HEK293 (cell line): ENCODE results near the gene HMCN1.

Experiments used
- CTCF ChIA-PET: fragments of 350-600 bp; formaldehyde crosslinking; extraction: SDS; loops from one replicate; lab custom pipeline; 2021; ENCODE audit warnings: antibody characterized with exemption; lab: Yijun Ruan, JAX
- POLR2A ChIA-PET: fragments of 300-600 bp; formaldehyde crosslinking; extraction: SDS; loops from one replicate; lab custom pipeline; 2020; ENCODE audit warnings: antibody characterized with exemption, inconsistent platforms; lab: Yijun Ruan, JAX
- H3K27ac ChIP-seq: fragments of 200-500 bp; sonication (Bioruptor generic); 2 replicates; pipeline ENCODE4 v1.5.1; 2014; ENCODE audit warnings: low read depth, low read length, control low read depth, inconsistent platforms; ENCODE audit errors: extremely low read depth
- H3K36me3 ChIP-seq, 2 experiments: fragments of 200-500 bp in 1 of 2; sonication (Bioruptor generic) in 1 of 2; 1 replicate in 1 of 2; 2 replicates in 1 of 2; pipeline ENCODE4 v1.5.1; 2014 to 2017; ENCODE audit warnings: inconsistent platforms in 2 of 2, low read length in 2 of 2; ENCODE audit not compliant: control insufficient read depth in 2 of 2, insufficient read depth in 1 of 2
- H3K4me1 ChIP-seq: fragments of 200-500 bp; sonication (Bioruptor generic); 2 replicates; pipeline ENCODE4 v1.5.1; 2014; ENCODE audit warnings: mild to moderate bottlenecking, low read length, inconsistent platforms; ENCODE audit not compliant: control insufficient read depth, insufficient read depth
- H3K4me3 ChIP-seq: 2 replicates; pipeline ENCODE4 v1.5.1; 2011; ENCODE audit warnings: low read depth, mild to moderate bottlenecking, control low read depth, low read length, moderate library complexity
- H3K9me3 ChIP-seq: fragments of 200-500 bp; sonication (Bioruptor generic); 2 replicates; pipeline ENCODE4 v1.5.1; 2014; ENCODE audit warnings: low read depth, low read length, inconsistent platforms; ENCODE audit not compliant: control insufficient read depth, insufficient read depth
- ATF2 ChIP-seq: fragments of 450-650 bp; formaldehyde crosslinking; IDR thresholded peaks from 2 replicates; pipeline ENCODE4 v1.5.1; 2016; ENCODE audit warnings: missing biosample characterization, missing genetic modification characterization, low read depth
- PRDM10 ChIP-seq: fragments of 450-650 bp; formaldehyde crosslinking; IDR thresholded peaks from 2 replicates; pipeline ENCODE4 v1.5.1; 2016; ENCODE audit warnings: missing biosample characterization, missing genetic modification characterization
- SCRT1 ChIP-seq: fragments of 450-650 bp; formaldehyde crosslinking; IDR thresholded peaks from 2 replicates; pipeline ENCODE4 v1.5.1; 2016; ENCODE audit warnings: missing biosample characterization, missing genetic modification characterization, borderline replicate concordance
- SP7 ChIP-seq: fragments of 450-650 bp; formaldehyde crosslinking; IDR thresholded peaks from 2 replicates; pipeline ENCODE4 v1.5.1; 2016; ENCODE audit warnings: missing biosample characterization, missing genetic modification characterization
- YY1 ChIP-seq: fragments of 450-650 bp; formaldehyde crosslinking; IDR thresholded peaks from 2 replicates; pipeline ENCODE4 v1.5.1; 2018; ENCODE audit warnings: missing biosample characterization, missing genetic modification characterization
- ZNF10 ChIP-seq: fragments of 450-650 bp; formaldehyde crosslinking; IDR thresholded peaks from 2 replicates; pipeline ENCODE4 v1.5.1; 2017; ENCODE audit warnings: missing biosample characterization, missing genetic modification characterization
- ZNF133 ChIP-seq: fragments of 450-650 bp; formaldehyde crosslinking; IDR thresholded peaks from 2 replicates; pipeline ENCODE4 v1.5.1; 2016; ENCODE audit warnings: missing biosample characterization, missing genetic modification characterization
- ZNF214 ChIP-seq: fragments of 450-650 bp; formaldehyde crosslinking; IDR thresholded peaks from 2 replicates; pipeline ENCODE4 v1.5.1; 2017; ENCODE audit warnings: missing biosample characterization, mild to moderate bottlenecking, missing genetic modification characterization, borderline replicate concordance
- ZNF37A ChIP-seq: fragments of 450-650 bp; IDR thresholded peaks from 2 replicates; pipeline ENCODE4 v1.5.1; 2018; ENCODE audit warnings: missing biosample characterization, missing genetic modification characterization
- ZNF423 ChIP-seq: fragments of 450-650 bp; formaldehyde crosslinking; IDR thresholded peaks from 2 replicates; pipeline ENCODE4 v1.5.1; 2016; ENCODE audit warnings: missing biosample characterization, missing genetic modification characterization
- ZNF433 ChIP-seq: fragments of 450-650 bp; formaldehyde crosslinking; IDR thresholded peaks from 2 replicates; pipeline ENCODE4 v1.5.1; 2016; ENCODE audit warnings: missing biosample characterization, missing genetic modification characterization, low read depth
- ZNF530 ChIP-seq: fragments of 450-650 bp; formaldehyde crosslinking; IDR thresholded peaks from 2 replicates; pipeline ENCODE4 v1.5.1; 2016; ENCODE audit warnings: low read depth, missing biosample characterization, missing genetic modification characterization
- ZNF624 ChIP-seq: fragments of 450-650 bp; formaldehyde crosslinking; IDR thresholded peaks from 2 replicates; pipeline ENCODE4 v1.5.1; 2017; ENCODE audit warnings: missing biosample characterization, missing genetic modification characterization
- ZNF658 ChIP-seq: fragments of 450-650 bp; formaldehyde crosslinking; IDR thresholded peaks from 2 replicates; pipeline ENCODE4; 2016; ENCODE audit warnings: missing biosample characterization, missing genetic modification characterization
- ZNF768 ChIP-seq: fragments of 450-650 bp; formaldehyde crosslinking; IDR thresholded peaks from 2 replicates; pipeline ENCODE4 v1.5.1; 2018; ENCODE audit warnings: missing biosample characterization, mild to moderate bottlenecking, missing genetic modification characterization
- ZNF785 ChIP-seq: fragments of 450-650 bp; formaldehyde crosslinking; IDR thresholded peaks from 2 replicates; pipeline ENCODE4 v1.5.1; 2016; ENCODE audit warnings: missing biosample characterization, missing genetic modification characterization
- ZNF837 ChIP-seq: fragments of 450-650 bp; formaldehyde crosslinking; IDR thresholded peaks from 2 replicates; pipeline ENCODE4 v1.5.1; 2016; ENCODE audit warnings: missing biosample characterization, missing genetic modification characterization
- ZSCAN30 ChIP-seq: fragments of 450-650 bp; IDR thresholded peaks from 2 replicates; pipeline ENCODE4 v1.5.1; 2018; ENCODE audit warnings: missing biosample characterization, mild to moderate bottlenecking, missing genetic modification characterization, moderate library complexity
- ZXDB ChIP-seq: fragments of 450-650 bp; formaldehyde crosslinking; IDR thresholded peaks from 2 replicates; pipeline ENCODE4 v1.5.1; 2016; ENCODE audit warnings: missing biosample characterization, missing genetic modification characterization

HMCN1 gene

GRCh38 chr1:186202776-186203175 is 468.6 kb downstream of the HMCN1 start:
- POLR2A ChIA-PET: no interaction called here
- Histone ChIP-seq H3K4me1 (no peaks in the 10 kb centered on the region), H3K36me3 (no peaks in the 10 kb centered on the region), H3K9me3 (no peaks in the 10 kb centered on the region), H3K27ac (no peak overlapping the region), H3K4me3 (no peak overlapping the region)
- TF ChIP-seq ZNF837 (tag by site-specific recombination): no peak
- no peak for TF ChIP-seq ZNF530 (tag by site-specific recombination)
- no peak for TF ChIP-seq ZNF133 (tag by site-specific recombination)
- CTCF ChIA-PET: interaction anchor here (0.6 to 1.0 kb wide), 2 partner anchors 10 to 54 kb away, joined by 3 read pairs; no protein-coding TSS in a partner anchor

- CTCF ChIA-PET: interaction anchor here (1.2 to 1.6 kb wide), 2 partner anchors 50 to 485 kb away, joined by 3 to 6 read pairs; no protein-coding TSS in a partner anchor
Measured at GRCh38 chr1:186206048-186206570, 471.9 kb downstream of the HMCN1 start.

GRCh38 chr1:186207391-186208085 is 473.3 kb downstream of the HMCN1 start:
- Histone ChIP-seq H3K9me3 (no peaks in the 10 kb centered on the region), H3K4me3 (no peak overlapping the region), H3K27ac (no peak overlapping the region), H3K36me3 (no peaks in the 10 kb centered on the region), H3K4me1 (no peaks in the 10 kb centered on the region)
- ChIA-PET POLR2A (no interaction called here), CTCF (interaction anchor here (1.6 kb wide), 1 partner anchor 486 kb away, joined by 3 read pairs; no protein-coding TSS in a partner anchor)
- TF ChIP-seq ATF2 (tag by site-specific recombination): no peak

More at GRCh38 chr1:186206048-186206570, 471.9 kb downstream of the HMCN1 start:
- TF ChIP-seq SCRT1: no peak
- no peak for TF ChIP-seq ZNF214 (tag by site-specific recombination)
- no peak for TF ChIP-seq ZNF423 (tag by site-specific recombination)
- TF ChIP-seq ZNF768: no peak
- no peak for TF ChIP-seq PRDM10 (tag by site-specific recombination)
- TF ChIP-seq, all 188 proteins: peak for 0
- POLR2A ChIA-PET: interaction anchor here (0.5 kb wide), 1 partner anchor 640 kb away, joined by 3 read pairs; no protein-coding TSS in a partner anchor
- Histone ChIP-seq H3K9me3 (no peaks in the 10 kb centered on the region), H3K27ac (no peak overlapping the region), H3K4me3 (no peak overlapping the region), H3K4me1 (no peaks in the 10 kb centered on the region), H3K36me3 (no peaks in the 10 kb centered on the region)

- ChIA-PET POLR2A (no interaction called here), CTCF (interaction anchor here (0.6 to 1.8 kb wide), 3 partner anchors 20 to 488 kb away, joined by 3 to 9 read pairs (median 3); no protein-coding TSS in a partner anchor)
- Histone ChIP-seq H3K27ac (no peak overlapping the region), H3K36me3 (no peaks in the 10 kb centered on the region), H3K9me3 (no peaks in the 10 kb centered on the region), H3K4me3 (no peak overlapping the region), H3K4me1 (no peaks in the 10 kb centered on the region)
- TF ChIP-seq ZNF785 (tag by site-specific recombination) (no peak), ZXDB (tag by site-specific recombination) (no peak), ZNF10 (tag by site-specific recombination) (no peak), ZNF433 (tag by site-specific recombination) (no peak), ZNF624 (tag by site-specific recombination) (no peak), YY1 (tag by site-specific recombination) (no peak), SP7 (no peak), ZNF658 (tag by site-specific recombination) (no peak), ZNF37A (no peak), ZSCAN30 (tag by site-specific recombination) (no peak)
Measured at GRCh38 chr1:186208405-186209129, 474.4 kb downstream of the HMCN1 start.
